A549 (cell line): Measurements from ENCODE around the gene GBP2.

Experiments
- CEBPB ChIP-seq, 2 experiments: fragments of >200 bp in 1 of 2; sonication (Bioruptor Twin) in 1 of 2; formaldehyde crosslinking in 1 of 2; IDR thresholded peaks; 2 replicates each; pipeline ENCODE4 v1.6.1; 2012 to 2016
- CTCF ChIP-seq: fragments of >200 bp; sonication (Bioruptor Twin); formaldehyde crosslinking; IDR thresholded peaks from 3 replicates; pipeline ENCODE4 v1.5.1; 2016
- ELK1 ChIP-seq: fragments of 150-350 bp; IDR thresholded peaks from 2 replicates; pipeline ENCODE4 v1.6.1; 2014; ENCODE audit warnings: low read depth, mild to moderate bottlenecking, low read length
- HDAC2 ChIP-seq: fragments of 200-600 bp; sonication (generic); IDR thresholded peaks from 2 replicates; pipeline ENCODE4 v1.6.1; 2016
- HES2 ChIP-seq: fragments of >200 bp; sonication (Bioruptor Twin); formaldehyde crosslinking; IDR thresholded peaks from 2 replicates; pipeline ENCODE4 v1.6.1; 2016
- HMGXB4 ChIP-seq: fragments of 250-450 bp; sonication (Bioruptor Pico); IDR thresholded peaks from 2 replicates; pipeline ENCODE4 v1.5.0; 2021; ENCODE audit warnings: mild to moderate bottlenecking, moderate library complexity, borderline replicate concordance
- HOXA7 ChIP-seq: fragments of 250-450 bp; sonication (Bioruptor Pico); IDR thresholded peaks from 2 replicates; pipeline ENCODE4 v1.5.0; 2020; ENCODE audit warnings: mild to moderate bottlenecking, moderate library complexity
- MAX ChIP-seq: IDR thresholded peaks from 2 replicates; pipeline ENCODE4 v1.6.1; 2012
- NFE2L2 ChIP-seq: fragments of 150-350 bp; conservative IDR thresholded peaks from 2 replicates; pipeline ENCODE4 v1.6.1; 2014; ENCODE audit warnings: low read length
- POLR2AphosphoS2 ChIP-seq: conservative IDR thresholded peaks from 2 replicates; pipeline ENCODE4 v1.6.1; 2012; ENCODE audit warnings: low read length, improper control_type of control experiment, inconsistent platforms
- RFX5 ChIP-seq: fragments of 450-650 bp; IDR thresholded peaks from 2 replicates; pipeline ENCODE4 v1.7.1; 2014; ENCODE audit warnings: antibody characterized with exemption, mild to moderate bottlenecking, moderate library complexity
- SMC3 ChIP-seq: fragments of >200 bp; sonication (Bioruptor Twin); formaldehyde crosslinking; IDR thresholded peaks from 3 replicates; pipeline ENCODE4 v1.6.1; 2018; ENCODE audit warnings: inconsistent platforms
- SREBF2 ChIP-seq: fragments of 450-650 bp; IDR thresholded peaks from 2 replicates; pipeline ENCODE4 v1.6.1; 2014; ENCODE audit warnings: mild to moderate bottlenecking, moderate library complexity
- ZFP36 ChIP-seq: fragments of 450-650 bp; IDR thresholded peaks from 2 replicates; pipeline ENCODE4 v1.6.1; 2014; ENCODE audit warnings: borderline replicate concordance; ENCODE audit not compliant: partially characterized antibody

- no peak for TF ChIP-seq CEBPB (IDR thresholded peaks at IDR 0.05)
- no peak for TF ChIP-seq CTCF
- no peak for TF ChIP-seq HES2
- no peak for TF ChIP-seq RFX5
- TF ChIP-seq ZFP36: no peak
- TF ChIP-seq SMC3: no peak
- no peak for TF ChIP-seq POLR2AphosphoS2
- TF ChIP-seq HDAC2: no peak
- TF ChIP-seq HOXA7 (CRISPR knock-in tag): no peak
- no peak for TF ChIP-seq SREBF2
- TF ChIP-seq NFE2L2: no peak
- TF ChIP-seq MAX: no peak
- TF ChIP-seq HMGXB4 (CRISPR knock-in tag): no peak
- no peak for TF ChIP-seq ELK1
These were observed 23.3 kb upstream of the GBP2 start for GRCh38 chr1:89149229-89149628.
